NCI-H774 (cell line): ENCODE results near the gene CDC42EP4.
A peak's percentile ranks its signal among the peaks of the same experiment; 100 is the strongest.

ENCODE experiments used
- DNase-seq: peaks from one replicate; lab custom pipeline; 2025; lab: John Stamatoyannopoulos, UW

The CDC42EP4 gene

GRCh38 chr17:73297934-73298861 lies 13.6 kb downstream of the CDC42EP4 start:
- peak; percentile 11 for DNase-seq

GRCh38 chr17:73293480-73293911 lies 18.3 kb downstream of the CDC42EP4 start:
- no peak for DNase-seq

GRCh38 chr17:73293031-73293430 lies 18.8 kb downstream of the CDC42EP4 start:
- DNase-seq = no peak

GRCh38 chr17:73292031-73292531 lies 19.7 kb downstream of the CDC42EP4 start:
- no peak for DNase-seq

- DNase-seq = no peak
Observed at GRCh38 chr17:73291260-73291801, 20.5 kb downstream of the CDC42EP4 start.

- no peak for DNase-seq
Observed at GRCh38 chr17:73290399-73291259, 21.2 kb downstream of the CDC42EP4 start.

- DNase-seq = no peak
Observed at GRCh38 chr17:73289549-73290254, 22.1 kb downstream of the CDC42EP4 start.

- DNase-seq = no peak
Observed at GRCh38 chr17:73288534-73289302, 23.1 kb downstream of the CDC42EP4 start.

- no peak for DNase-seq
Observed at GRCh38 chr17:73286863-73287296, 24.9 kb downstream of the CDC42EP4 start.

GRCh38 chr17:73285916-73286862 lies 25.6 kb downstream of the CDC42EP4 start:
- no peak for DNase-seq

- DNase-seq = no peak
Observed at GRCh38 chr17:73285603-73285908, 26.2 kb downstream of the CDC42EP4 start.

GRCh38 chr17:73284906-73285602 lies 26.7 kb downstream of the CDC42EP4 start:
- no peak for DNase-seq

- no peak for DNase-seq
Observed at GRCh38 chr17:73284354-73284753, 27.4 kb downstream of the CDC42EP4 start.

- no peak for DNase-seq
Observed at GRCh38 chr17:73283841-73284282, 27.9 kb downstream of the CDC42EP4 start.

GRCh38 chr17:73283250-73283649 lies 28.6 kb downstream of the CDC42EP4 start:
- no peak for DNase-seq

GRCh38 chr17:73282629-73283028 lies 29.2 kb downstream of the CDC42EP4 start:
- no peak for DNase-seq

- DNase-seq = no peak
Observed at GRCh38 chr17:73281928-73282327, 29.9 kb downstream of the CDC42EP4 start.

- no peak for DNase-seq
Observed at GRCh38 chr17:73280191-73280590, 31.6 kb downstream of the CDC42EP4 start.

GRCh38 chr17:73279704-73280103 lies 32.1 kb downstream of the CDC42EP4 start:
- DNase-seq = no peak
